Measurements from ENCODE around the gene CD47. TPM values are rescaled to one million over a fixed set of nuclear protein-coding genes. Genes with fewer than 3 reads are reported as not detected.

CD47 gene
- total RNA-seq, 1 donor from 2014 or later: 54.5 TPM

DNA sequence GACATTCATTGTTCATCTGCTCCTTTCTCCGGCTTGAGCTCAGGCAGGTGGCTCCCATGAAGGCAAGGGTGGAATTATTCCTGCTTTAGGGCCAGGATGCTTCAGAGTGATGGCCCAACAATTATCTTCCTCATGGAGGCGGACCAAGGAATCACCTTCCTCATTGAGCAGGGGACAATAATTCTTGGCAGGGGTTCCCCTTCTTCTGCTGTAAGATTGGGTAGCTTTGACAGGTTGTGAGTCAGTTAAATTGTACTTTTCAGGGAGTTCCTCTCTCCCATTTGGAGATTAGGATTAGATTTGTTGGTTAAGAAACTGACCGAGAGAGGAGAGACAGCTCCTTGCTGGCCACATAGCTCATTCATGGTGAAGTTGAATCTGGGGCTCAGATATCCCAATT, 31.4 kb upstream of the CD47 start:
- DNase-seq (ENCODE audit: low read depth): no peak
- TF ChIP-seq, protein P1, sequence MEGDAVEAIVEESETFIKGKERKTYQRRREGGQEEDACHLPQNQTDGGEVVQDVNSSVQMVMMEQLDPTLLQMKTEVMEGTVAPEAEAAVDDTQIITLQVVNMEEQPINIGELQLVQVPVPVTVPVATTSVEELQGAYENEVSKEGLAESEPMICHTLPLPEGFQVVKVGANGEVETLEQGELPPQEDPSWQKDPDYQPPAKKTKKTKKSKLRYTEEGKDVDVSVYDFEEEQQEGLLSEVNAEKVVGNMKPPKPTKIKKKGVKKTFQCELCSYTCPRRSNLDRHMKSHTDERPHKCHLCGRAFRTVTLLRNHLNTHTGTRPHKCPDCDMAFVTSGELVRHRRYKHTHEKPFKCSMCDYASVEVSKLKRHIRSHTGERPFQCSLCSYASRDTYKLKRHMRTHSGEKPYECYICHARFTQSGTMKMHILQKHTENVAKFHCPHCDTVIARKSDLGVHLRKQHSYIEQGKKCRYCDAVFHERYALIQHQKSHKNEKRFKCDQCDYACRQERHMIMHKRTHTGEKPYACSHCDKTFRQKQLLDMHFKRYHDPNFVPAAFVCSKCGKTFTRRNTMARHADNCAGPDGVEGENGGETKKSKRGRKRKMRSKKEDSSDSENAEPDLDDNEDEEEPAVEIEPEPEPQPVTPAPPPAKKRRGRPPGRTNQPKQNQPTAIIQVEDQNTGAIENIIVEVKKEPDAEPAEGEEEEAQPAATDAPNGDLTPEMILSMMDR (IDR thresholded peaks at IDR 0.05; ENCODE audit: insufficient read depth, low read length, poor library complexity, severe bottlenecking): no peak
- Histone ChIP-seq H3K36me3 (ENCODE audit: control insufficient read depth, insufficient read depth, low read length) (no peaks in the 10 kb centered on the region), H3K27me3 (ENCODE audit: control insufficient read depth, insufficient read depth, low read length) (no peaks in the 10 kb centered on the region), H3K4me3 (ENCODE audit: low read depth, low read length) (no peak overlapping the region)

DNA sequence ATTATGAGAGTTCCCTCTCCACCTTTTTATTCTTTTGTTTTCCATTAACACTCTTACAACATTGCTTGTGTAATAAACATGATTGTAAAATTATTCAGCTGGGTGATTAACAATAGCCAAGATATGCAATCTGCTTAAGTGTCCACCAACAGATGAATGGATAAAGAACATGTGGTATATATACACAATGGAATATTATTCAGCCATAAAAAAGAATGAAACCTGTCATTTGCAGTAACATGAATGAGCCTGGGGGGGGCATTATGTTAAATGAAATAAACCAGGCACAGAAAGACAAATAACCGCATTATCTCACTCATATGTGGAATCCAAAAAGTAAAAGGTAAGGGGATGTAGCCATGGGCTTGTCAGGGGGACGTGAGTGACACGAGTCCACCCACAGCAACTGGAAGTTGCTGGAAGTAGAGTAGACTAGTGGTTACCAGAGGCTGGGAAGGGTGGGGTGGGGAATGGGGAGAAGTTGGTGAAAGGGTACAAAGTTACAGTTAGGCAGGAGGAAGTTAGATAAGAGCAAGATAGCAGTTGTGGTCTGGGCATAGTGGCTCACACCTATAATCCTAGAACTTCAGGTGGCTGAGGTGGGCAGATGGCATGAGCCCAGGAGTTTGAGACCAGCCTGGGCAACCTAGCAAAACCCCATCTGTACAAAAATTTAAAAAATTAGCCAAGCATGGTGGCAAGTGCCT, 28.7 kb upstream of the CD47 start:
- Histone ChIP-seq H3K36me3 (ENCODE audit: control insufficient read depth, insufficient read depth, low read length) (no peaks in the 10 kb centered on the region), H3K27me3 (ENCODE audit: control insufficient read depth, insufficient read depth, low read length) (no peaks in the 10 kb centered on the region), H3K4me3 (ENCODE audit: low read depth, low read length) (no peak overlapping the region)
- TF ChIP-seq, protein P1 (IDR thresholded peaks at IDR 0.05; ENCODE audit: insufficient read depth, low read length, poor library complexity, severe bottlenecking): no peak
- DNase-seq (ENCODE audit: low read depth): no peak

DNA sequence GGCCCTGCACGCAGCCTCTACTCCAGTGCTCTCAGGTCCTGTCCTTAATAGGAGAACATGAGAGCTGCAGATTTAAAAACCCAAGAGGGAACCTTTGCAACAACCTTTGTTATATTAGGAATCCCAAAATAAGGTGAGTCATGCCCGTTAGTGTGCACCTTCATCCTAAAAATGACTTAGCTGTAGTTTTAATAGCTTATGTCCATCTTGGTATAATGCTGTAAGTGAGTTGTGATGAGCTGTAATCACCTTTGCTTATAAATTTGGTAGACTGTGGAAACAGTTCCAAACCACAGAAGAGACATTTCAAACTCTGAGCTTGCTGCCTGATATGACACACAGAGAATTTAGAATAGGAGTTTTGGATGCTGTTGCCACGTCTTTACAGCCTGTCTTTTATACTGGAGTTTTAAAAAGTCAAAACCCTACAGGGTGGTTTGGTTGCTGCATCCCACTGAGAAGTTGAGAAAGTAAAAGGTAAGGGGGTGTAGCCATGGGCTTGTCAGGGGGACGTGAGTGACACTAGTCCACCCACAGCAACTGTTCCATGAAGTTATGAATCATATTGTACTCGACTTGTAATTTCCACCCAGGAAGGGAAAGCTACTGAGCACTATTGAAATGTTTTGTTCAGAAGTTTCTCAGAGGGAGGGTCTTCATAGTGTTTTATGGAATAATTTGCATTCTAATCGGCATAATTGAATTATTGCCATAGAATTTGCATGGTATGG, 27.4 kb upstream of the CD47 start:
- TF ChIP-seq, protein P1 (IDR thresholded peaks at IDR 0.05; ENCODE audit: insufficient read depth, low read length, poor library complexity, severe bottlenecking): no peak
- no peak for DNase-seq (ENCODE audit: low read depth)
- H3K36me3 ChIP-seq (ENCODE audit: control insufficient read depth, insufficient read depth, low read length): no peaks in the 10 kb centered on the region
- H3K4me3 ChIP-seq (ENCODE audit: low read depth, low read length): no peak overlapping the region
- no peaks in the 10 kb centered on the region for H3K27me3 ChIP-seq (ENCODE audit: control insufficient read depth, insufficient read depth, low read length)

DNA sequence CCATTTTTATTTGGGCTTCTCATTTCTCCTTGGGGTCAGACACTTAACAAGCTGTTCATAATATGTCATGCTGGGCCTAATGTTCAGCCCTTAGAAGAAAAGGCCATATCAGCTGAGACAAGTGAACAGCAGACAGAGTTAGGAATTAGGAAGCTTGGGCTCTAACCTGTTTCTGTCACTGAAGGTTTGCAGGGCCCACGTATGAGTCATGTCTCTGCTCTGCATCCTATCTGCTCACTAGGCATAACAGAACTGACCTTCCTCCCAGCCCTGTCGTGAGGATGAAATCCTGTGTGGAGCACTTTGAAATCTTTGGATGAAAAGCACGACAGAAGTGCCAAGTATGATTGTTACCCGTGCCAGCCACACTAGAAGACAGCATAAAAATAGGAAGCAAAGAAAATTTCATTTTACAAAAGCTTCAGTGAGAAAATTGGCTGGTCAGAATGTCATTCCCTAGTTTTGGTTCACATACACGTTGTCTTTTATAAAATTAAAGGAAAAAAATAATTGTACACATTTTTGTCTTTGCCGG, 26.5 kb upstream of the CD47 start:
- Histone ChIP-seq H3K4me3 (ENCODE audit: low read depth, low read length) (no peak overlapping the region), H3K27me3 (ENCODE audit: control insufficient read depth, insufficient read depth, low read length) (no peaks in the 10 kb centered on the region), H3K36me3 (ENCODE audit: control insufficient read depth, insufficient read depth, low read length) (no peaks in the 10 kb centered on the region)
- no peak for DNase-seq (ENCODE audit: low read depth)
- TF ChIP-seq, protein P1 (IDR thresholded peaks at IDR 0.05; ENCODE audit: insufficient read depth, low read length, poor library complexity, severe bottlenecking): no peak

DNA sequence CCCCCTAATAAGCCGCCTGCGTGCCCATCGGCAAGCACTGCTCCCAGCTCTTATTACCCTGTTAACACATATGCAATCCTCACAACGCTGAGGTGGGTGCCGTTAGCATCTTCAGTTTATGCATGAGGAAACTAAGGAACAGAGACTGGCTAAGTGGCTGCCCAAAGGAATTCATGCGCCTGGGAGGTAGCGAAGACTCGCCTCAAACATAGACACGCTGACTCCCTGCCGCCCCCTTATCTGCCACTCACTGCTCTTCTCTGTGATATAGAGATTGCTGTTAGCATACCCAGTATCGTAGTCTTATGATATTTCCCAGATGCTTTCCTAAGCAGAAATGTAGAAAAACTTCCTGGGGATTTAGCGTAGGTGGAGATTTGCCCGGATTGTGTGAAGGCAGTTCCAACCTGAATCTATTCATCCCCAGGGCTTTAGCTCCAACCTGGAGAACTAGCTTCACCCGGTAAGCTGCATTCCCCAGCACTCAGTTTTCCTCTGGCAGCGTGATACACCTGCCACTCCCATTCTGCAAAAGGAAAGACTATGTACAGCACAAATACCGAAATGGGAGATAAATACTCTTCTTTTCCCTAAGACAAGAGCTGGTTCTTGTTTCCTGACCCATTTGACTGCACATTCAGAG, 23.7 kb upstream of the CD47 start:
- Histone ChIP-seq H3K36me3 (ENCODE audit: control insufficient read depth, insufficient read depth, low read length) (no peaks in the 10 kb centered on the region), H3K4me3 (ENCODE audit: low read depth, low read length) (no peak overlapping the region), H3K27me3 (ENCODE audit: control insufficient read depth, insufficient read depth, low read length) (no peaks in the 10 kb centered on the region)
- no peak for DNase-seq (ENCODE audit: low read depth)
- TF ChIP-seq, protein P1 (IDR thresholded peaks at IDR 0.05; ENCODE audit: insufficient read depth, low read length, poor library complexity, severe bottlenecking): no peak

Data from kidney epithelial cell (primary cell).